Measurements from ENCODE around the gene PAPPA2.

- TF ChIP-seq CTCF (IDR thresholded peaks at IDR 0.05; ENCODE audit: low read depth, low read length): no peak
- no peak for TF ChIP-seq EZH2phosphoT487 (IDR thresholded peaks at IDR 0.05; ENCODE audit: low read depth)
These were observed 77.5 kb downstream of the PAPPA2 start for GRCh38 chr1:176540428-176540827.

Measured in OCI-LY3 (cell line).